Heart right ventricle (tissue), 16 donors: ENCODE data around the gene TMEM139. TPM values are rescaled to one million over a fixed set of nuclear protein-coding genes. Genes with fewer than 3 reads are reported as not detected.

Experiments used
- ATAC-seq, 8 donors: fragments of 200-7000 bp; cut with Tn5 transposase; one replicate each; pipeline ENCODE4 v1.9.1; 2020; ENCODE audit warnings: mild to moderate bottlenecking in 8 of 8, moderate library complexity in 8 of 8, moderate number of reproducible peaks in 1 of 8
- DNase-seq, 2 donors: peaks; one replicate each; pipeline ENCODE4 v3.0.0-alpha.2; 2020
- H3K27ac ChIP-seq, 10 donors: fragments of 200-600 bp; sonication (generic) in 2 of 10; one replicate each; pipeline versions ENCODE4 v1.5.0 to v1.8.0; 2020 to 2022; ENCODE audit warnings: mild to moderate bottlenecking in 3 of 10
- H3K27me3 ChIP-seq, 7 donors: fragments of 200-600 bp; one replicate each; pipeline ENCODE4 v1.8.0; 2021 to 2022; ENCODE audit warnings: mild to moderate bottlenecking in 2 of 7
- H3K36me3 ChIP-seq, 9 donors: fragments of 200-600 bp; sonication (generic) in 1 of 9; one replicate each; pipeline versions ENCODE4 v1.5.0 to v1.8.0; 2020 to 2022; ENCODE audit warnings: mild to moderate bottlenecking in 2 of 9
- H3K4me1 ChIP-seq, 9 donors: fragments of 200-600 bp; sonication (generic) in 1 of 9; one replicate each; pipeline versions ENCODE4 v1.5.0 to v1.8.0; 2020 to 2022; ENCODE audit warnings: mild to moderate bottlenecking in 4 of 9
- H3K4me3 ChIP-seq, 10 donors: fragments of 200-600 bp; sonication (generic) in 2 of 10; one replicate each; pipeline versions ENCODE4 v1.5.0 to v1.8.0; 2020 to 2022; ENCODE audit warnings: mild to moderate bottlenecking in 7 of 10, moderate library complexity in 2 of 10
- H3K9me3 ChIP-seq, 11 donors: fragments of 200-600 bp in 10 of 11; sonication (generic) in 2 of 11; one replicate each; pipeline versions ENCODE4 v1.5.0 to v1.8.0; 2013 to 2022; ENCODE audit warnings: mild to moderate bottlenecking in 2 of 11, control low read depth in 1 of 11, moderate library complexity in 1 of 11
- CTCF ChIP-seq, 9 donors: fragments of 200-600 bp; sonication (generic) in 2 of 9; IDR thresholded peaks; one replicate each; pipeline versions ENCODE4 v1.5.0 to v1.8.0; 2021 to 2022; ENCODE audit warnings: antibody characterized with exemption in 9 of 9, mild to moderate bottlenecking in 5 of 9, moderate library complexity in 1 of 9
- WGBS, 2 donors: extraction: QIAGEN DNeasy Blood & Tissue Kit; methylation state at CpG; one replicate each; pipeline ENCODE4 v1.1.7; 2013; ENCODE audit warnings: inconsistent platforms in 1 of 2; 5-methylcytosine and 5-hydroxymethylcytosine counted together
- intact Hi-C, 10 donors: fragments of 100-400 bp; cut with DNase I; formaldehyde crosslinking; loops; one replicate each; pipeline versions ENCODE4 v1.11.1 to v1.14.2; 2022
- polyA plus RNA-seq, 2 donors: library from polyadenylated mRNA; stranded (reverse); fragments of 200-250 nt; gene quantifications; one replicate each; pipeline ENCODE4 v1.2.3, GENCODE V29; 2013
- total RNA-seq, 10 donors: library from RNA; stranded (reverse); fragmentation: NEBNext Ultra II Directional in 3 of 10; extraction: Animal tissue kit (Norgen Biotek cat#: 25700) in 3 of 10; gene quantifications; one replicate each; pipeline versions ENCODE4 v1.2.1 to v1.2.4, GENCODE V29; 2021 to 2023
- donor health status: Arrhythmogenic right ventricular cardiomyopathy.
- donor health status: ischemic (EF 13 %, LVEDD 7.1; RV severe dilation, severe dysfunction).
- donor health status: healthy with polysubstance abuse.
- donor health status: DM: no; HTN: yes; CAD: no.
- donor health status: DM: no; HTN: no; CAD: no.
- donor health status: ischemic (EF 25% LVEDD 6.9; RV normal size, moderate dysfunction).
- donor health status: ischemic (EF 25% LVEDD 5.7; RV mildly dilated, moderate dysfunction).
- donor health status: healthy.
- donor health status: DM: yes; HTN: yes; CAD: no.
- donor health status: Ischemic cardiomyopathy.
- donor health status: ischemic (EF 35%, LVEDD 5.7; RV mildly dilated, moderate dysfunction).
- donor health status: nonischemic (EF 11% LVEDD 7.7; RV severe dilation, severe dysfunction).
- donor health status: DM: yes; HTN: yes; CAD: no.
- donor health status: PGD.
- donor health status: ischemic (EF 29% LVEDD 5.4; RV normal size, mild dysfunction).
- donor health status: nonischemic (EF 23%, LVEDD 6.1; RV moderate dilation, normal function).

TMEM139 gene
- total and polyA plus RNA-seq, 12 donors: 2.6 to 18.0 (median 11.1) TPM

DNA sequence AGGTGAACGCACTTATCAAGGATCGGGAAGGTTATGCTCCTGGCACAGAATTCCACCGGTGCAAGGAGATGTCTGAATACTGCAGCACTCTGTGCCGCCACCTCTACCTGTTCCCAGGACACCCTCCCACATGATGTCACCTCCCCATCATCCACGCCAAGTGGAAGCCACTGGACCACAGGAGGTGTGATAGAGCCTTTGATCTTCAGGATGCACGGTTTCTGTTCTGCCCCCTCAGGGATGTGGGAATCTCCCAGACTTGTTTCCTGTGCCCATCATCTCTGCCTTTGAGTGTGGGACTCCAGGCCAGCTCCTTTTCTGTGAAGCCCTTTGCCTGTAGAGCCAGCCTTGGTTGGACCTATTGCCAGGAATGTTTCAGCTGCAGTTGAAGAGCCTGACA is 20.2 kb downstream of the TMEM139 start:
- H3K4me3 ChIP-seq: no peak overlapping the region
- no peak overlapping the region for H3K27ac ChIP-seq
- TF ChIP-seq CTCF (IDR thresholded peaks at IDR 0.05): no peak
- WGBS, 2 donors: 82 to 89% methylated on average over 6 of the region's 6 CpGs
- ATAC-seq (peak in 1 of 8 donors; percentile 4), DNase-seq (no peak)
- H3K4me1 ChIP-seq: peaks cover 0 to 37% (median 3%) of the 10 kb centered on the region in 9 donors
- intact Hi-C loops: loop anchor here (1.0 to 10.0 kb wide), 8 partner anchors 43 to 112 kb away; partner anchors contain the start of genes GSTK1 (in 4 of the 10) and ZYX (in 1 of the 10)
- H3K9me3 ChIP-seq: no peaks in the 10 kb centered on the region
- H3K36me3 ChIP-seq: peaks cover 0 to 92% (median 63%) of the 10 kb centered on the region in 9 donors
- no peaks in the 10 kb centered on the region for H3K27me3 ChIP-seq

- TF ChIP-seq CTCF (IDR thresholded peaks at IDR 0.05): peak; percentile 49 to 88 (median 80)
These were observed 20.8 kb downstream of the TMEM139 start for GRCh38 chr7:143305423-143306070.

DNA sequence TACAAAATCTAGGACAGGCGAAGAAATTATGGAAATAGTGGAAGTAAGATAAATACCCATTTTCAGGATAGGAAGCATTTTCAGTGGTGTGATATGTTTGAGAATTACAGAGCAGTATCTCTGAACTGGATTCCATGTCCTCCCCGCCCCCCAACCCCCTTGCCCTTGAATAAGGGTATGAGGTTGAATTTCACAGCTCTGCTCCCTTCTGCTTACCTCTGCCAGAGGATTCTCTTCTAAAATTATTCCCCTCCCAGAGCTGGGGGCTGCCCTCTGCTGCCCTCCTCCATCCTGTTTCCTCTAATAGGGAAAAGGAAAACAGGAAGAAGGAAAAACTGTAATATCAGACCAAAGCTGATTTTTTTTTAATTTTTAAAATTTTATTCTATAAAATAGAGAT is 23.9 kb downstream of the TMEM139 start:
- intact Hi-C loops: loop anchor here in 6 of 10 donors (5.0 to 10.0 kb wide), 4 partner anchors 66 to 109 kb away; partner anchors contain the start of gene ZYX (in 1 of the 6)
- WGBS, 2 donors: 81 to 88% methylated on average over 2 of the region's 2 CpGs
- Histone ChIP-seq H3K27me3 (no peaks in the 10 kb centered on the region), H3K36me3 (peaks cover 0 to 55% (median 32%) of the 10 kb centered on the region in 9 donors), H3K9me3 (no peaks in the 10 kb centered on the region), H3K27ac (no peak overlapping the region), H3K4me1 (peaks cover 0 to 23% (median 3%) of the 10 kb centered on the region in 9 donors), H3K4me3 (no peak overlapping the region)
- no peak for DNase-seq
- peak in 1 of 8 donors; percentile 27 for ATAC-seq
- no peak for TF ChIP-seq CTCF (IDR thresholded peaks at IDR 0.05)

More at GRCh38 chr7:143305423-143306070, 20.8 kb downstream of the TMEM139 start:
- Histone ChIP-seq H3K27ac (no peak overlapping the region), H3K9me3 (no peaks in the 10 kb centered on the region), H3K4me1 (peaks cover 0 to 35% (median 3%) of the 10 kb centered on the region in 9 donors), H3K4me3 (no peak overlapping the region), H3K36me3 (peaks cover 0 to 86% (median 57%) of the 10 kb centered on the region in 9 donors), H3K27me3 (no peaks in the 10 kb centered on the region)
- WGBS, 2 donors: 44 to 55% methylated on average over 10 of the region's 10 CpGs
- DNase-seq (peak; percentile 74 to 75), ATAC-seq (peak; percentile 62 to 93 (median 86))
- intact Hi-C loops: loop anchor here in 9 of 10 donors (1.0 to 10.0 kb wide), 7 partner anchors 63 to 112 kb away; partner anchors contain the start of gene ZYX (in 1 of the 9)

DNA sequence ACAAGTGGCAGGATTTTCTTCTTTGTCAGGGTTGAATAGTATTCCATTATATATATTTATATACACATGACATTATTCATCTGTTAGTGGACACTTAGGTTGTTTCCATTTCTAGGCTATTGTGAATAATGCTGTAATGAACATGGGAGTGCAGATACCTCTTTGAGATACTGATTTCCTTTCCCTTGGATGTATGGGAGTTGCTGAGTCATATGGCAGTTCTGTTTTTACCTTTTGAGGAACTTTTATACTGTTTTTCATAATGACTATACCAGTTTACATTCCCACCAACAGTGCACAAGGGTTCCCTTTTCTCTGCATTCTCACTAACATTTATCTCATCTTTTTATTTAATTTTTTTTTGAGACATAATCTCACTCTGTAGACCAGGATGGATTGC is 29.4 kb downstream of the TMEM139 start:
- H3K4me1 ChIP-seq: peaks cover 0 to 24% (median under 1%) of the 10 kb centered on the region in 9 donors
- no peak for ATAC-seq
- no peaks in the 10 kb centered on the region for H3K27me3 ChIP-seq
- H3K27ac ChIP-seq: no peak overlapping the region
- DNase-seq: no peak
- intact Hi-C loops: loop anchor here in 1 of 10 donors (10.0 kb wide), 1 partner anchor 101 kb away; no protein-coding TSS in a partner anchor
- H3K4me3 ChIP-seq: no peak overlapping the region
- H3K36me3 ChIP-seq: peaks cover 0 to 7% (median 0%) of the 10 kb centered on the region in 9 donors
- TF ChIP-seq CTCF (IDR thresholded peaks at IDR 0.05): no peak
- no peaks in the 10 kb centered on the region for H3K9me3 ChIP-seq
